ENCODE measurements around the gene PPIE.

The PPIE gene

GRCh38 chr1:39721664-39722063, 17.0 kb upstream of the PPIE start:
- no peak for DNase-seq

GRCh38 chr1:39722495-39722894, 16.2 kb upstream of the PPIE start:
- no peak for DNase-seq

- no peak for DNase-seq
These were observed 12.1 kb upstream of the PPIE start for GRCh38 chr1:39726600-39726999.

DNA sequence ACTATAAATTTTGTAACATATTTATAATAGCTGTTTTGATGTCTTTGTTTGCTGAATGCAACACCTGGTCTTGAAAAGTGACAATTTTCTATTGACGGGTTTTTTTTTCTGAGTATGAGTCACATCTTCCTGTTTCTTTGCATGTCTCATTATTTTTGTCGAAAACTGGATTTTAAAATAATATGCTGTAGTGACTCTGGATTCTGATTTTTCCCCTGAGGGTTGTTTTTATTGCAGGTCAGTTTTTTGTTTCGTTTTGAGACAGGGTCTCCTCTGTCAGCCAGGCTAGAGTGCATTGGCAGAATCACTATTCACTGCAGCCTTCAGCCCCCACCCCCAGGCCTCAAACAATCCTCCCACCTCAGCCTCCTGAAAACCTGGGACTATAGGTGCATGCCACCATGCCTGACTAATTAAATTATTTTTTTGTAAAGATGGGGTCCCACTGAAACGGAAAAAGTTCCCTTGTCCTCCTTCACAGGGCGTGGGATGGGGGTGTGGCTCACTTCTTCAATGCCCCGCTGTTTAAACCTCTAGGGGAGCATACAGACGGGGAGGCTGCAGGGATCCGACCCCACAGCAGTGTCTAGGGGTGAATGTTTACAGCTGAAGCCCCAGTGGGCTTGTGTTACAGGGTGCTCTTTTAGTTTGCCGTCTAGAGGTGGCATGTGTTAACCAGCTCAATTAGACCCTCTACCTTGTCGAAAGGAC, 11.3 kb upstream of the PPIE start:
- no peak for DNase-seq

GRCh38 chr1:39727932-39728317, 10.8 kb upstream of the PPIE start:
- no peak for DNase-seq

- DNase-seq, result no peak
These were observed 9.7 kb upstream of the PPIE start for GRCh38 chr1:39729030-39729429.

- DNase-seq, result no peak
These were observed 8.8 kb upstream of the PPIE start for GRCh38 chr1:39729842-39730241.

DNA sequence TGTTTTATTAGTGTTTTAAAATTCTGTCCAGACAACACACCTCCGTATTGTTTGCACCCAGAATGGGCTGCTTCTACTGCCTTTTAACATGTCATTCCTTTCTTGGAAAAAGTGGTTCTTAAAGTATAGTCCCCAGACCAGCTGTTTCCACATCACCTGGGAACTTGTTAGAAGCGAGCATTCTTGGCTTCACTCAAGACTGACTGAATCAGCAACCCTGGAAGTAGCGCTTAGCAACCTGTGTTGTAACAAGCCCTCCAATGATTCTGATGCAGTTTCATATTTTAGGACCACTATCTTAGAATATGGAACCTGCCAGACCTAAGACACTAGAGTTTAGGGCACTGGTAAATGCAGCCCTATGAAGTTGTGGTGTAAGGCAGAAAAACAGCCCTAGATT, 6.0 kb upstream of the PPIE start:
- DNase-seq, result no peak

DNA sequence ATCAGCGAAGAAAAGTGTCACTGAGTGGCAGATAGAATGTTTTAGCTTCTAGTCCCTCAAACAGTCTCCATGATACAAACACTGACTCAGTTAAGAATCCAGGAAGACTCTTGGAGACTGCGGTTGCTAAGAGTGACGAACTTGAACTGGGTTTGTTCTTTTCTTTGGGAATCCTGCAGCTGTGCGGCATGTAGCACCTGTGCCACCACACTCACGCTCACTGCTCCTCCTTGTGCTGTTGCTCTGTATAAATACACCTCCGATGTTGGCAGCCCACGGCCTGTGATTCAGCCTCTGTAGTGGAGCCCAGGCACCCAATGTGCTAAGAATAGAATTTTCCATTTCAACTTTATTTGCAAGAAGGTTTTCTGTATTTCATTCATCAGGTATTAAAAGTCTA, 5.5 kb upstream of the PPIE start:
- no peak for DNase-seq

DNA sequence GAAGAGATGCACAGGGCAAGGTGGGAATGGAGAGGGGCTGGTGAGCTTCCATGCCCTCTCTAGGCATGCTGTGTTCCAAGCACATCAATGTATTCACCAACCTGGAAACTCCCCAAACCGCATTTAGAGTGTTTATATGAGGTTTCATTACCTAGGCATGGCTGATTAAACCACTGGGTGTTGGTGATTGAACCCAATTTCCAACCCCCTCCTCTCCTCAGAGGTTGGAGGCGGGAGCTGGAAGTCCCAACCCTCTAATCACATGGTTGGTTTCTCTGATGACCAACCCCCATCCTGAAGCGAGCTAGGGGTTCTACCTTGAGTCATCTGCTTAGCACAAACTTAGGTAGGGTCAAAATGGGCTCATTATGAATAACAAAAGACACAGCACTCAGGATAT, 3.0 kb upstream of the PPIE start:
- DNase-seq, result no peak

- no peak for DNase-seq
These were observed 1.0 kb upstream of the PPIE start for GRCh38 chr1:39737546-39738169.

DNA sequence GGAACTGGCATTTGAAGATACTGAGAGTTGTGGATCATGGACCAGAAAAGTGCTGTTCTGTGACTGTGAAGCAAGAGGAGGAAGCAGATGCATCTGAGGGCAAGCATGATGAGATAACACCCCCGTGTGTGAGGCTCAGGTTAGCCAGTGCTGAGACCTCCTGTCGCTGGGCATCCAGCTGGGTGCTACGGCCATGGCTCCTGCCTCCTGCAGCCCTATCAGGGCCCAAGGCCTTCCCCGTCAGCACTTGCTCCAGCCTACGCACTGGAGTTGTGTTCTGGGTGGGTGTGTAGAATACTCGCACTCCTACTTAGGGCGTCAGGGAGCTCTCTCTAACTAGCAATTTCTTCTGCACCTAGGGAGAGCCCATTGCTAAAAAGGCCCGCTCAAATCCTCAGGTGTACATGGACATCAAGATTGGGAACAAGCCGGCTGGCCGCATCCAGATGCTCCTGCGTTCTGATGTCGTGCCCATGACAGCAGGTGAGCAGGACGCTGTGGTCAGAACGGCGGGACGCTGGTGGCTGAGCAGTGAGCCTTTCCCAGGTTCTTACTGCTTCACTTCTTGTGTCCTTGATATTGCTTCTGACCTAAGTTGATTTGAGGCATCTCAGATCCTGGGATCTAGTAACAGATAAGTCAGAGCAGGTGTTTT, 6.5 kb downstream of the PPIE start:
- DNase-seq, result no peak

GRCh38 chr1:39751595-39751994, 12.9 kb downstream of the PPIE start:
- no peak for DNase-seq

GRCh38 chr1:39752703-39753102, 14.0 kb downstream of the PPIE start:
- no peak for DNase-seq

DNA sequence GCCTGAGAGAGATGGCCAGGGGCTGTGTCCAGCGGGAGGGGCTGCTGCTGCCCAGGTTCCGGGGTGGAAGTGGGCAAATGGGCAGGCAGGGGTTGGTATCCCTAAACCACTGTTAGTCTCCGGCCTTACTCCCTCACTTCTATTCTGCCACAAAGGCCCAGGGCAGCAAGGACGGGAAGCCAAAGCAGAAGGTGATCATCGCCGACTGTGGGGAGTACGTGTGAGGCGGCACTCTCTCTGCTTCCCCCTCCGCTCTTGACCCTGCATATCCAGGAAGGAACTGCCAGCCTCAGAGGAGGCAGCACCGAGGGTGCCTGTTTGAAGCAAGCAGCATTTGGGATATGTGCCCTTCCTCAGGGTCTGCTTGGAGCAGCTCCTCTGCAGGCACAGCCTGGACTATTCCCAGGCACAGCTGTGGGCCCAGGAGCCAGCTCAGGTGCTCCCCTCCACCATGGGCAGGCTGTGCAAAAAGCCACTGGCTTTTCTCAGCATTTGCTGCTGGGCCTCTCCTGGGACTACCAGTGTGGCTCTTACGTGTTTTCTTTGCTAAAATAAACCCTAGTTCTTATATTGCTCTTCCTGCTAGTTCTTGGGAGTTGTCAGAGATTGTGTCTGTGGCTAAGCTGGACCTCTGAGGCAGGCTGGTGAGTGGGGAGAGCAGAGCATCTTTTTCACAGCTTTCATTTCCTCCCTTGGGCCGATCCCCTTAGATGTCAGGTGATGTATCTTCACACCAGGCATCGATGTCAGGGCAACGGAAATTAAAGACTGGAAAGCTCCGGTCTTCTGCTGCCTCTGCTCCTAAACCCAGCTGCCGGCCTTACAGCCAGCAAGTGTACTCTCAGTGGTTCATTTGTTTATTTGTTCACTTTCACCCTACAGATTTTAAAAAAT, 14.7 kb downstream of the PPIE start:
- DNase-seq, result no peak

DNA sequence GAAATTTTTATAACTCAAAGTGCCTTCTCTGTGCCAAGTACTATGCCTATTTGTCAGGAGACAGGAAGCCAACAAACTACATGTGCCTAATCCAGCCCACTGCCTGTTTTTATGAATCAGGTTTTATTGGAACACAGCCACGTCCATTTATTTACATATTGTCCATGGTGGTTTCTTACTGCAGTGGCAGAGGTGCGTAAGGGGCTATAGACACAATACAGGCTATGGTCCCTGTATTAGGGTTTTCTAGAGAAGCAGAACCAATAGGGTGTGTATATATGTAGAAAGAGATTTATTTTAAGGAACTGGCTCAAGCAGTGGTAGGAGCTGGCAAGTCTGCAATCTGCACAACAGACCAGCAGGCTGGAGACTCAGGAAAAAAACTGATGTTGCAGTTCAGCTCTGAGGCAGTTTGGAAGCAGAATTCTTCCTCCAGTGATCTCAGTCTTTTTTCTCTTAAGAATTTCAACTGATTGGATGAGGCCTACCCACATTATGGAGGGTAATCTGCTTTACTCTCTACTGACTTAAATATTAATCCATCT, 15.4 kb downstream of the PPIE start:
- DNase-seq, result no peak

- no peak for DNase-seq
These were observed 16.3 kb downstream of the PPIE start for GRCh38 chr1:39754906-39755504.

- no peak for DNase-seq
These were observed 17.4 kb downstream of the PPIE start for GRCh38 chr1:39755965-39756659.

- DNase-seq, result no peak
These were observed 18.8 kb downstream of the PPIE start for GRCh38 chr1:39757501-39757900.

DNA sequence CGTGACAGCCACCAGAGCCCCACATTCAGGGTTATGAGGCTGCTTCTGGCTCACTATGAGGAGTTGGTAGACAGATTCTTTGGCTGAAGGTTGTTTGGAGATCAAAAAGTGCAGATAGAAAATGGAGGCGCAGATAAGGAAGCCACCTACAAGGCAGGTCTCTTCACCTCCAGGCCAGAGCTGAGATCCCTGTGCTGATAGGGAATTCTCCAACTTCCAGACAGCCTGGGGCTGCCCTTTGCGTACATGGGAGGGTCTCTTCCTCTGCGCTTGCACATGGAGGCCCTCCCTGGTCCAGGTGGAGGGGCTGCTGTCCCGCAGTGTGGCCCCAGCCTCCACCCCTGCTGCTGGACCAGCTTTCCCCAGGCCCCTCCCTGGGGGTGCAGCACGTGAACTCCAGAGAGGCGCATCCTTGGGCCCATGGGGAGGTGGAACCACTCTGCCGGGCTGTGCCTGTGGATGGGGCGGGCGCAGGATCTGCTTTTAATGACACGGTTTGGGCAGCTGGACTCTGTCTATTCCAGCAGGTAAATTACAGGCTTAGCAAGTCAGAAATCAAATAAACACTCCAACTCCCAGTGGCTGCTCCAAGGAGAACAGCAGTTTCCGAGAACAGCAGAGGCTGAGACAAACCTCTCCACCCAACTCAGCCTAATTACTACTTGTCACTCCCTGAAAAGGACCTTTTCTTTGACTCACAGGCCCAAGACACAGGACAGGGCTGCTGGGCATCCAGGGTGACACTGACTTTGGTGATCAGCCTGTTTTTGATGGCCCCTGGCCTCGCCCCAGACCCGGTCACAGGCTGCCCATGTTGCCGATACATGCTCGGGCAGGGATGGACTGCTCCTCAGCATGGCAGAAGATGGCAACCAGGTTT, 20.1 kb downstream of the PPIE start:
- DNase-seq, result no peak

DNA sequence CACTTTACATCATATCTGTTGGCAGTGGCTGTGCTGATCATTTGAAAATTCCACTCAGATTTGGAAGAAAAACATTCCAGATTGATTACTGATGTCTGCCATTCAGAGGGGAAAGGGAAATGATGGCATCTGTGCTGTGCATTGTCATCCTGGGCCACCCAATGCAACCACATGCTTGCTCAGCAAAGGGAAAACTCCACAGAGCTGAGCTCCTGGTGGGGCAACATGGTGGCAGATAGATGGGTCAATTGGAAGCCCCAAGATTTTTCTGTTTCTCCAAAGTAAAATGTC, 20.7 kb downstream of the PPIE start:
- no peak for DNase-seq
